ENCODE results near the gene FAR2. TPM values are rescaled to one million over a fixed set of nuclear protein-coding genes. Genes with fewer than 3 reads are reported as not detected.

FAR2 gene
- total RNA-seq, 3 donors from 2014 or later: 8.2 to 18.2 (median 9.8) TPM

DNA sequence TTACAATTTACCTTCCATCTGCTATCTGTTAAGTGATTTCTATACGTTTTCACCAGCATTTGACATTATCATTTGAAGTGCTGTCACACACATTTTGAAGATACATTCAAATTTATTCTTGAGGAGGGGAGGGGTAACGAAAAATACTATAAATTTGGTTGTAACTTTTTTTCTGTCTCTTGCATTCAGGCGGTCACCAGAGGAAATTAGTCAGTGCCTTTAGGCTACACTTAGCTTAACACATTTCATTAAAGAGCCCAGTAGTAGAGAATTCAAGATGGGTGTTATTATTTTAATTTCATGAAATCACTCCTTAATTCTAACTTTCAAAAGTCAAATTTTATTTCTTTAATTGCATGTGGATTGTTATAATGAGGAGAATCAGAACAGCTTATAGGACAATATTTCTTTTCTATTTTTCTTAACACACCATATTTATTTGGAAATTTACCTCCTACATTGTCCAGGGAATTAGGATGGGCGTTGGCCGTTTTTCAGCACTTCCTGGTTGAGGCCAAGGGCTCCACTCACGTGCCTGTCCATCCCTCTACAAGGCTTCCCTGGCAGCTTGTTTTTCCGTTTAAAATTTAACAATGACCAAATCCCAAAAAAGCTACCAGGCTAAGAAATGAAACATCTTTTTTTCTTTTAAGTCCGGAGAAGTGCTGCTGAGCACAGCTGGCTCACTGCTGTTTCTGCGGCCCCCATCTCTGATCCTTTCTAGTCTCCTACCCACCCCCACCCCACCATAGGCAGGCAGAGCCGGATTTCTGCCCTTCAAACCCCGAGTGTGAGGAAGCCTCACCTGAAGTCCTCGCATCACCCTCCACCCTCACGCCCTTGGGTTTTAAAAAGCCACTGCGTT, 1.1 kb upstream of the FAR2 start:
- intact Hi-C loops (cut with DNase I; ENCODE audit: low total_unique reads): no loop called here

DNA sequence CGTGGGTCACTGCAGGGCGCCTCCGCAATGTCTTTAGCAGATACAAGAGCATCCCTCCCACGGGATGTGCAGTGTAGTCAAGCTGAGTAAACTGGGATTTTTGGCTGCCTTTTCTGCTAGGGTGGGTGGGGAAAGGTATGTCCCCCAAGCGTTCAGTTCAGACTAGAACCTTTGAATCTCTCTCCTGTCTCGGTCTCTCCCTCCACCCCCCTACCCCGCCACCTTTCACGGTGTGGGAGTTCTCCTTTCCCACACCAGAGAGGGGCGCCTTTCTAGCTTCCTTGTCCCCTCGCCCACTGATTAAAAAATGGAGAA, 525 bp upstream of the FAR2 start:
- Histone ChIP-seq H3K9me3 (no peaks in the 10 kb centered on the region), H3K36me3 (no peaks in the 10 kb centered on the region), H3K4me3 (peak overlapping the region; percentile 63 to 96 (median 80)), H3K27me3 (no peaks in the 10 kb centered on the region), H3K4me1 (peaks cover 6 to 9% of the 10 kb centered on the region in 2 donors), H3K27ac (peak overlapping the region; percentile 80 to 92)
- DNase-seq (ENCODE audit: low spot score in 2 of 2): no peak
- intact Hi-C loops (cut with DNase I; ENCODE audit: low total_unique reads): no loop called here
- TF ChIP-seq POLR2A (IDR thresholded peaks at IDR 0.05) (no peak), POLR2AphosphoS5 (IDR thresholded peaks at IDR 0.05) (no peak)
- TF ChIP-seq, protein P1, sequence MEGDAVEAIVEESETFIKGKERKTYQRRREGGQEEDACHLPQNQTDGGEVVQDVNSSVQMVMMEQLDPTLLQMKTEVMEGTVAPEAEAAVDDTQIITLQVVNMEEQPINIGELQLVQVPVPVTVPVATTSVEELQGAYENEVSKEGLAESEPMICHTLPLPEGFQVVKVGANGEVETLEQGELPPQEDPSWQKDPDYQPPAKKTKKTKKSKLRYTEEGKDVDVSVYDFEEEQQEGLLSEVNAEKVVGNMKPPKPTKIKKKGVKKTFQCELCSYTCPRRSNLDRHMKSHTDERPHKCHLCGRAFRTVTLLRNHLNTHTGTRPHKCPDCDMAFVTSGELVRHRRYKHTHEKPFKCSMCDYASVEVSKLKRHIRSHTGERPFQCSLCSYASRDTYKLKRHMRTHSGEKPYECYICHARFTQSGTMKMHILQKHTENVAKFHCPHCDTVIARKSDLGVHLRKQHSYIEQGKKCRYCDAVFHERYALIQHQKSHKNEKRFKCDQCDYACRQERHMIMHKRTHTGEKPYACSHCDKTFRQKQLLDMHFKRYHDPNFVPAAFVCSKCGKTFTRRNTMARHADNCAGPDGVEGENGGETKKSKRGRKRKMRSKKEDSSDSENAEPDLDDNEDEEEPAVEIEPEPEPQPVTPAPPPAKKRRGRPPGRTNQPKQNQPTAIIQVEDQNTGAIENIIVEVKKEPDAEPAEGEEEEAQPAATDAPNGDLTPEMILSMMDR (IDR thresholded peaks at IDR 0.05): no peak

More for the DNA sequence above, 1.1 kb upstream of the FAR2 start:
- TF ChIP-seq POLR2AphosphoS5 (IDR thresholded peaks at IDR 0.05): no peak
- no peak for TF ChIP-seq POLR2A (IDR thresholded peaks at IDR 0.05)
- TF ChIP-seq, protein P1 (IDR thresholded peaks at IDR 0.05): no peak
- Histone ChIP-seq H3K36me3 (no peaks in the 10 kb centered on the region), H3K27ac (peak overlapping the region; percentile 80 to 92), H3K4me3 (peak overlapping the region; percentile 63 to 96 (median 80)), H3K27me3 (no peaks in the 10 kb centered on the region), H3K9me3 (no peaks in the 10 kb centered on the region), H3K4me1 (peaks cover 6 to 9% of the 10 kb centered on the region in 2 donors)
- no peak for DNase-seq (ENCODE audit: low spot score in 2 of 2)

DNA sequence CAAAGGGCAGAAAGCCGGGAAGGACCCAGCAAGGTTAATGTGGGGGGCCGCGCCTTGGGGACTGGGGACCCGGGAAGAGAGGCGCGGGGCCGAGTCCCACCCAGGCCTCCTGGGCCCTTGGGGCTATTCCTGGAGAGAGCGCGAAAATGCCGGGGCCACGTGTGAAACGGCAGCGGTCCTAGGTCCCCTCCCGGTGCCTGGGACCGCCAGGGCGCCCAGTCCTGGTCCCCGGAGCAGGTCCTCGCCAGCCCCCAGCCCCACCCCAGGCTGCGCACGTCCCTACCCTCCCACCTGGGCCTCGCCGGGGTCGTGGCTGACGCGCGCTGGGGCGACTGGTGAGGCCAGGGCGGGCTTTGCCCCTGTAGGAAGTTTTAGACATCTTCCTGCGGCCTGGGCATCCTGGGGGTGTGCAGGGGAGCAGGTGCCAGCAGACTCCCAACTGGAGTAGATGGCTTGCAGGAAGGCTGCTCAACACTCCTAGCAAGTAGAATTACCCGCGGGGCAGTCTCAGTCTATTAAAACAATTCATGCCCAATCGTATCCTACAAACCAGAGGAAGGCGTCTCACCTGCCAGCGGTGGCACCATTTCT, 708 bp downstream of the FAR2 start:
- no peaks in the 10 kb centered on the region for H3K9me3 ChIP-seq
- intact Hi-C loops (cut with DNase I; ENCODE audit: low total_unique reads): loop anchor here (10.0 kb wide), 1 partner anchor 1745 kb away; no protein-coding TSS in a partner anchor
- no peak for DNase-seq (ENCODE audit: low spot score in 2 of 2)
- H3K4me3 ChIP-seq: peak overlapping the region; percentile 63 to 96 (median 80)
- peak overlapping the region; percentile 80 to 92 for H3K27ac ChIP-seq
- TF ChIP-seq, protein P1 (IDR thresholded peaks at IDR 0.05): no peak
- TF ChIP-seq POLR2AphosphoS5 (IDR thresholded peaks at IDR 0.05): no peak
- TF ChIP-seq POLR2A (IDR thresholded peaks at IDR 0.05): no peak
- no peaks in the 10 kb centered on the region for H3K36me3 ChIP-seq
- H3K27me3 ChIP-seq: no peaks in the 10 kb centered on the region
- H3K4me1 ChIP-seq: peaks cover 6 to 9% of the 10 kb centered on the region in 2 donors

DNA sequence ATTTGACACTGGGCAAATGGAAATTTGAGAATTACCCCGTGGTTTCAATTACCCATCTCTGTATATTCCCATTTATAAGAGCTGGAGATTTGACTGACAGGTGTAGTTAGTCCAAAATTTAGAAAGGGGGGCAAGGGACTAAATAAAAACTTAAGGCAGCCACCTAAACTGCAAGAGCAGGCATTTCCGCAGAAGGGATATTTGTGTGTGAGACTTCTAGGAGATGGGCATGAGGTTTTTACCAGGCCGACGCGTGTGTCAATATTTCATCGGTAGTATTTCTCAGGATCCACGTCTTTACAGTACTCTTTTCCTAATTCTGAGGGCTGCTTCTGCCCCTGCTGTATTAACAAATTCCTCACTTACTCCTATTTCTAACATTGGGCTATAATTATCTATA, 1.4 kb downstream of the FAR2 start:
- peak overlapping the region in 2 of 3 donors; percentile 63 to 96 for H3K4me3 ChIP-seq
- no peak overlapping the region for H3K27ac ChIP-seq
- no peak for DNase-seq (ENCODE audit: low spot score in 2 of 2)
- TF ChIP-seq, protein P1 (IDR thresholded peaks at IDR 0.05): no peak
- TF ChIP-seq POLR2AphosphoS5 (IDR thresholded peaks at IDR 0.05) (no peak), POLR2A (IDR thresholded peaks at IDR 0.05) (no peak)
- H3K4me1 ChIP-seq: peaks cover 6 to 9% of the 10 kb centered on the region in 2 donors
- intact Hi-C loops (cut with DNase I; ENCODE audit: low total_unique reads): loop anchor here (10.0 kb wide), 1 partner anchor 1746 kb away; no protein-coding TSS in a partner anchor
- H3K27me3 ChIP-seq: no peaks in the 10 kb centered on the region
- H3K9me3 ChIP-seq: no peaks in the 10 kb centered on the region
- no peaks in the 10 kb centered on the region for H3K36me3 ChIP-seq
